PFSK-1 (cell line): ENCODE data around the gene BRF1.

Experiments
- FOXP2 ChIP-seq: optimal IDR thresholded peaks from 2 replicates; pipeline ENCODE3; 2011; ENCODE audit warnings: borderline replicate concordance, control low read depth, inconsistent platforms; ENCODE audit not compliant: insufficient read depth; ENCODE audit errors: extremely low read length, extremely low read depth
- POLR2AphosphoS5 ChIP-seq: IDR thresholded peaks from 2 replicates; pipeline ENCODE4 v1.6.1; 2012; ENCODE audit warnings: low read depth, mild to moderate bottlenecking, control low read depth, low read length, moderate library complexity
- REST ChIP-seq, 2 experiments: IDR thresholded peaks; 2 replicates each; pipeline versions ENCODE4 v1.6.1 to v1.8.0; 2011 to 2012; ENCODE audit warnings: low read depth in 2 of 2, low read length in 2 of 2, control low read depth in 1 of 2, inconsistent platforms in 1 of 2, mild to moderate bottlenecking in 1 of 2, moderate library complexity in 1 of 2; ENCODE audit not compliant: insufficient read depth in 1 of 2
- SIN3A ChIP-seq: IDR thresholded peaks from 2 replicates; pipeline ENCODE4 v1.6.1; 2012; ENCODE audit warnings: mild to moderate bottlenecking, low read length, moderate library complexity, borderline replicate concordance; ENCODE audit not compliant: insufficient read depth
- TAF1 ChIP-seq: IDR thresholded peaks from 2 replicates; pipeline ENCODE4 v1.6.1; 2012; ENCODE audit warnings: low read length, control low read depth, borderline replicate concordance; ENCODE audit not compliant: insufficient read depth

BRF1 gene

GRCh38 chr14:105334383-105335230, 33.8 kb upstream of the BRF1 start:
- TF ChIP-seq POLR2AphosphoS5 = no peak
- no peak for TF ChIP-seq TAF1
- TF ChIP-seq SIN3A = no peak
- no peak for TF ChIP-seq FOXP2
- no peak for TF ChIP-seq REST (IDR thresholded peaks at IDR 0.05; ENCODE audit: insufficient read depth in 1 of 2, low read depth in 2 of 2, low read length in 2 of 2)

GRCh38 chr14:105333613-105334364, 33.0 kb upstream of the BRF1 start:
- no peak for TF ChIP-seq REST (IDR thresholded peaks at IDR 0.05; ENCODE audit: insufficient read depth in 1 of 2, low read depth in 2 of 2, low read length in 2 of 2)
- TF ChIP-seq FOXP2 = no peak
- TF ChIP-seq TAF1 = no peak
- TF ChIP-seq SIN3A = no peak
- TF ChIP-seq POLR2AphosphoS5 = no peak

GRCh38 chr14:105333020-105333490, 32.3 kb upstream of the BRF1 start:
- TF ChIP-seq TAF1 = no peak
- no peak for TF ChIP-seq REST (IDR thresholded peaks at IDR 0.05; ENCODE audit: insufficient read depth in 1 of 2, low read depth in 2 of 2, low read length in 2 of 2)
- TF ChIP-seq SIN3A = no peak
- TF ChIP-seq FOXP2 = no peak
- no peak for TF ChIP-seq POLR2AphosphoS5

GRCh38 chr14:105332350-105332874, 31.6 kb upstream of the BRF1 start:
- no peak for TF ChIP-seq POLR2AphosphoS5
- TF ChIP-seq FOXP2 = no peak
- TF ChIP-seq TAF1 = no peak
- no peak for TF ChIP-seq SIN3A
- TF ChIP-seq REST (IDR thresholded peaks at IDR 0.05; ENCODE audit: insufficient read depth in 1 of 2, low read depth in 2 of 2, low read length in 2 of 2) = no peak
